Measurements from ENCODE around the gene REC114. TPM values are rescaled to one million over a fixed set of nuclear protein-coding genes. Genes with fewer than 3 reads are reported as not detected.
A peak's percentile ranks its signal among the peaks of the same experiment; 100 is the strongest.

REC114 gene
- total RNA-seq, 2 donors from 2014 or later = not detected

- no peak for ATAC-seq
- H3K36me3 Mint-ChIP-seq = no peaks in the 10 kb centered on the region
- no peak for DNase-seq (ENCODE audit: low spot score in 2 of 2)
- H3K9me3 Mint-ChIP-seq = no peaks in the 10 kb centered on the region
- H3K27ac Mint-ChIP-seq = no peak overlapping the region
Measured at GRCh38 chr15:73493922-73494321, 51.0 kb downstream of the REC114 start.

- no peak for ATAC-seq
- H3K27ac Mint-ChIP-seq = no peak overlapping the region
- H3K36me3 Mint-ChIP-seq = no peaks in the 10 kb centered on the region
- DNase-seq (ENCODE audit: low spot score in 2 of 2) = no peak
- no peaks in the 10 kb centered on the region for H3K9me3 Mint-ChIP-seq
Measured at GRCh38 chr15:73495181-73495580, 52.2 kb downstream of the REC114 start.

GRCh38 chr15:73500696-73501095, 57.7 kb downstream of the REC114 start:
- H3K9me3 Mint-ChIP-seq = no peaks in the 10 kb centered on the region
- ATAC-seq (no peak), DNase-seq (ENCODE audit: low spot score in 2 of 2) (no peak)
- no peaks in the 10 kb centered on the region for H3K36me3 Mint-ChIP-seq
- no peak overlapping the region for H3K27ac Mint-ChIP-seq

GRCh38 chr15:73504885-73505284, 61.9 kb downstream of the REC114 start:
- DNase-seq (ENCODE audit: low spot score in 2 of 2) (no peak), ATAC-seq (no peak)
- Mint-ChIP-seq H3K27ac (no peak overlapping the region), H3K9me3 (no peaks in the 10 kb centered on the region), H3K36me3 (no peaks in the 10 kb centered on the region)

- no peaks in the 10 kb centered on the region for H3K36me3 Mint-ChIP-seq
- DNase-seq (ENCODE audit: low spot score in 2 of 2) = no peak
- no peak for ATAC-seq
- H3K27ac Mint-ChIP-seq = no peak overlapping the region
- no peaks in the 10 kb centered on the region for H3K9me3 Mint-ChIP-seq
Measured at GRCh38 chr15:73515527-73515926, 72.6 kb downstream of the REC114 start.

GRCh38 chr15:73517566-73517965, 74.6 kb downstream of the REC114 start:
- peak overlapping the region in 1 of 2 donors; percentile 12 for H3K27ac Mint-ChIP-seq
- H3K36me3 Mint-ChIP-seq = no peaks in the 10 kb centered on the region
- no peak for ATAC-seq
- H3K9me3 Mint-ChIP-seq = no peaks in the 10 kb centered on the region
- no peak for DNase-seq (ENCODE audit: low spot score in 2 of 2)

- DNase-seq (ENCODE audit: low spot score in 2 of 2) (no peak), ATAC-seq (no peak)
- H3K9me3 Mint-ChIP-seq = no peaks in the 10 kb centered on the region
- H3K36me3 Mint-ChIP-seq = no peaks in the 10 kb centered on the region
- H3K27ac Mint-ChIP-seq = no peak overlapping the region
Measured at GRCh38 chr15:73518180-73518862, 75.4 kb downstream of the REC114 start.

- no peak for ATAC-seq
- no peak overlapping the region for H3K27ac Mint-ChIP-seq
- H3K9me3 Mint-ChIP-seq = no peaks in the 10 kb centered on the region
- no peak for DNase-seq (ENCODE audit: low spot score in 2 of 2)
- no peaks in the 10 kb centered on the region for H3K36me3 Mint-ChIP-seq
Measured at GRCh38 chr15:73518876-73519733, 76.1 kb downstream of the REC114 start.

GRCh38 chr15:73522011-73522410, 79.0 kb downstream of the REC114 start:
- no peaks in the 10 kb centered on the region for H3K9me3 Mint-ChIP-seq
- H3K36me3 Mint-ChIP-seq = no peaks in the 10 kb centered on the region
- DNase-seq (ENCODE audit: low spot score in 2 of 2) = no peak
- no peak overlapping the region for H3K27ac Mint-ChIP-seq
- ATAC-seq = no peak

- Mint-ChIP-seq H3K9me3 (no peaks in the 10 kb centered on the region), H3K27ac (no peak overlapping the region), H3K36me3 (no peaks in the 10 kb centered on the region)
- DNase-seq (ENCODE audit: low spot score in 2 of 2) (no peak), ATAC-seq (no peak)
Measured at GRCh38 chr15:73524919-73525318, 82.0 kb downstream of the REC114 start.

GRCh38 chr15:73527598-73527997, 84.6 kb downstream of the REC114 start:
- H3K36me3 Mint-ChIP-seq = peaks cover 0 to 4% of the 10 kb centered on the region in 2 donors
- ATAC-seq = no peak
- no peaks in the 10 kb centered on the region for H3K9me3 Mint-ChIP-seq
- H3K27ac Mint-ChIP-seq = no peak overlapping the region
- DNase-seq (ENCODE audit: low spot score in 2 of 2) = no peak

- DNase-seq (ENCODE audit: low spot score in 2 of 2) (no peak), ATAC-seq (no peak)
- Mint-ChIP-seq H3K9me3 (no peaks in the 10 kb centered on the region), H3K36me3 (peaks cover 0 to 4% of the 10 kb centered on the region in 2 donors), H3K27ac (no peak overlapping the region)
Measured at GRCh38 chr15:73530649-73531048, 87.7 kb downstream of the REC114 start.

- Mint-ChIP-seq H3K27ac (no peak overlapping the region), H3K36me3 (no peaks in the 10 kb centered on the region), H3K9me3 (no peaks in the 10 kb centered on the region)
- ATAC-seq (no peak), DNase-seq (ENCODE audit: low spot score in 2 of 2) (no peak)
Measured at GRCh38 chr15:73538123-73538522, 95.2 kb downstream of the REC114 start.

- Mint-ChIP-seq H3K9me3 (no peaks in the 10 kb centered on the region), H3K27ac (no peak overlapping the region), H3K36me3 (no peaks in the 10 kb centered on the region)
- DNase-seq (ENCODE audit: low spot score in 2 of 2) (no peak), ATAC-seq (no peak)
Measured at GRCh38 chr15:73538563-73539211, 95.7 kb downstream of the REC114 start.

- H3K9me3 Mint-ChIP-seq = no peaks in the 10 kb centered on the region
- no peak for ATAC-seq
- DNase-seq (ENCODE audit: low spot score in 2 of 2) = no peak
- no peak overlapping the region for H3K27ac Mint-ChIP-seq
- H3K36me3 Mint-ChIP-seq = no peaks in the 10 kb centered on the region
Measured at GRCh38 chr15:73539212-73540128, 96.5 kb downstream of the REC114 start.

GRCh38 chr15:73540161-73540560, 97.2 kb downstream of the REC114 start:
- H3K36me3 Mint-ChIP-seq = no peaks in the 10 kb centered on the region

More at GRCh38 chr15:73540161-73540560, 97.2 kb downstream of the REC114 start:
- no peak for DNase-seq (ENCODE audit: low spot score in 2 of 2)
- no peaks in the 10 kb centered on the region for H3K9me3 Mint-ChIP-seq
- no peak for ATAC-seq
- H3K27ac Mint-ChIP-seq = no peak overlapping the region
